Measurements from ENCODE around the gene GNAS.

The GNAS gene

GRCh38 chr20:58938078-58938477 is 85.6 kb downstream of the GNAS start:
- H3F3A ChIP-seq (ENCODE audit: control insufficient read depth, insufficient read depth) = no peaks in the 10 kb centered on the region
- H3K9me2 ChIP-seq (replicated peaks; ENCODE audit: control insufficient read depth, low read length) = no peaks in the 10 kb centered on the region
- H3K36me3 ChIP-seq (ENCODE audit: control insufficient read depth, low read length) = no peaks in the 10 kb centered on the region
- H4K20me1 ChIP-seq (ENCODE audit: control insufficient read depth, insufficient read depth, low read depth, low read length) = no peaks in the 10 kb centered on the region
- no peaks in the 10 kb centered on the region for H3K79me2 ChIP-seq (ENCODE audit: control insufficient read depth, low read length)
- no peak overlapping the region for H3K4me3 ChIP-seq (ENCODE audit: low read length)
- peaks cover 5% of the 10 kb centered on the region; the same call in 1 of the 2 replicates for H3K9me3 ChIP-seq (ENCODE audit: control insufficient read depth, insufficient read depth, low read length)
- H3K4me2 ChIP-seq (ENCODE audit: low read length) = no peak overlapping the region
- TF ChIP-seq CTCF (IDR thresholded peaks at IDR 0.05; ENCODE audit: low read depth, low read length, poor library complexity, severe bottlenecking) = no peak
- TF ChIP-seq EZH2phosphoT487 (IDR thresholded peaks at IDR 0.05; ENCODE audit: borderline replicate concordance, low read length) = no peak
- peaks cover 25% of the 10 kb centered on the region for H3K27me3 ChIP-seq (ENCODE audit: control insufficient read depth, low read length)
- H3K4me1 ChIP-seq (ENCODE audit: control insufficient read depth, low read length) = peaks cover 6% of the 10 kb centered on the region
- no peak overlapping the region for H3K27ac ChIP-seq (ENCODE audit: low read depth, low read length)

GRCh38 chr20:58938541-58938940 is 86.0 kb downstream of the GNAS start:
- Histone ChIP-seq H3K27me3 (ENCODE audit: control insufficient read depth, low read length) (peaks cover 25% of the 10 kb centered on the region), H3K9me2 (replicated peaks; ENCODE audit: control insufficient read depth, low read length) (no peaks in the 10 kb centered on the region), H3K4me1 (ENCODE audit: control insufficient read depth, low read length) (peaks cover 6% of the 10 kb centered on the region), H3K4me3 (ENCODE audit: low read length) (no peak overlapping the region), H3K36me3 (ENCODE audit: control insufficient read depth, low read length) (no peaks in the 10 kb centered on the region), H3K4me2 (ENCODE audit: low read length) (no peak overlapping the region), H3K9me3 (ENCODE audit: control insufficient read depth, insufficient read depth, low read length) (peaks cover 5% of the 10 kb centered on the region; the same call in 1 of the 2 replicates), H3F3A (ENCODE audit: control insufficient read depth, insufficient read depth) (no peaks in the 10 kb centered on the region), H3K79me2 (ENCODE audit: control insufficient read depth, low read length) (no peaks in the 10 kb centered on the region), H3K27ac (ENCODE audit: low read depth, low read length) (no peak overlapping the region), H4K20me1 (ENCODE audit: control insufficient read depth, insufficient read depth, low read depth, low read length) (no peaks in the 10 kb centered on the region)
- TF ChIP-seq EZH2phosphoT487 (IDR thresholded peaks at IDR 0.05; ENCODE audit: borderline replicate concordance, low read length) = no peak
- TF ChIP-seq CTCF (IDR thresholded peaks at IDR 0.05; ENCODE audit: low read depth, low read length, poor library complexity, severe bottlenecking) = no peak

GRCh38 chr20:58941471-58941870 is 89.0 kb downstream of the GNAS start:
- Histone ChIP-seq H3K79me2 (ENCODE audit: control insufficient read depth, low read length) (no peaks in the 10 kb centered on the region), H3K4me2 (ENCODE audit: low read length) (no peak overlapping the region), H3K9me2 (replicated peaks; ENCODE audit: control insufficient read depth, low read length) (no peaks in the 10 kb centered on the region), H3K9me3 (ENCODE audit: control insufficient read depth, insufficient read depth, low read length) (peaks cover under 1% of the 10 kb centered on the region; the same call in 1 of the 2 replicates), H4K20me1 (ENCODE audit: control insufficient read depth, insufficient read depth, low read depth, low read length) (no peaks in the 10 kb centered on the region), H3K4me1 (ENCODE audit: control insufficient read depth, low read length) (peaks cover 10% of the 10 kb centered on the region), H3K4me3 (ENCODE audit: low read length) (no peak overlapping the region), H3K36me3 (ENCODE audit: control insufficient read depth, low read length) (no peaks in the 10 kb centered on the region), H3F3A (ENCODE audit: control insufficient read depth, insufficient read depth) (no peaks in the 10 kb centered on the region), H3K27ac (ENCODE audit: low read depth, low read length) (no peak overlapping the region), H3K27me3 (ENCODE audit: control insufficient read depth, low read length) (peaks cover 19% of the 10 kb centered on the region)
- TF ChIP-seq CTCF (IDR thresholded peaks at IDR 0.05; ENCODE audit: low read depth, low read length, poor library complexity, severe bottlenecking) = no peak
- no peak for TF ChIP-seq EZH2phosphoT487 (IDR thresholded peaks at IDR 0.05; ENCODE audit: borderline replicate concordance, low read length)

Measured in DOHH2 (cell line).